ENCODE data around the gene ABI3BP. TPM values are rescaled to one million over a fixed set of nuclear protein-coding genes. Genes with fewer than 3 reads are reported as not detected.

Gene ABI3BP
- total RNA-seq, 1 donor from 2014 or later: 1.1 TPM

DNA sequence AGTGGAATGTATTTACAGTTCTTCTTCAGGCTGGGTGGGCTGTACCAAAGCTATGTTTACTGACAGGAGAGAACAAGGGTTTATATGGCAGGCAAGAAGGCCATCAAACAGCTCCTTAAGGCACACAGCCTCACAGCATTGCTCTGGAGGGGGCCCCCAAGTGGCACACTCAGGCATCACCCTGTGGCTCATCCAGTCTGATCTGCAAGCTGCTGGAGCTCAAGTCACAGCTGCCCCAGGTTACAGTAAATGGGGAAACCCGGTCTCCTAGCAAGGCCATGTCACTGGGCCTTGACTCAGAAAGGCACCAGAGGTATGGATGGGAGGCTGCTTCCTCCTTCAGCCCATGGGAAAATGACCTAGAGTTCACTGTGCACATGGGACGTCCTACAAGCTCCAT is 216.5 kb downstream of the ABI3BP start:
- Histone ChIP-seq H3K79me2 (ENCODE audit: insufficient read depth, low read length) (no peaks in the 10 kb centered on the region), H3K4me1 (ENCODE audit: insufficient read depth, low read length) (peaks cover 33% of the 10 kb centered on the region), H3K27ac (ENCODE audit: low read depth, low read length) (peak overlapping the region; percentile 30), H3K27me3 (ENCODE audit: insufficient read depth, low read length) (no peaks in the 10 kb centered on the region), H2AFZ (ENCODE audit: low read depth, low read length) (no peak overlapping the region), H3K4me3 (ENCODE audit: insufficient read depth, low read depth, low read length) (no peak overlapping the region), H3K9me3 (ENCODE audit: insufficient read depth, low read depth, low read length) (no peaks in the 10 kb centered on the region), H3K4me2 (ENCODE audit: low read length) (peak overlapping the region; percentile 12), H4K20me1 (ENCODE audit: insufficient read depth, low read length) (no peaks in the 10 kb centered on the region), H3K9ac (ENCODE audit: low read length) (no peak overlapping the region), H3K36me3 (ENCODE audit: insufficient read depth, low read length) (no peaks in the 10 kb centered on the region)
- no peak overlapping the region for H3K27ac Mint-ChIP-seq (ENCODE audit: unreplicated experiment)
- peaks cover 14% of the 10 kb centered on the region for H3K4me1 Mint-ChIP-seq (ENCODE audit: low read depth, unreplicated experiment)
- no peak overlapping the region for H3K4me3 Mint-ChIP-seq (ENCODE audit: unreplicated experiment)
- TF ChIP-seq, protein P1, sequence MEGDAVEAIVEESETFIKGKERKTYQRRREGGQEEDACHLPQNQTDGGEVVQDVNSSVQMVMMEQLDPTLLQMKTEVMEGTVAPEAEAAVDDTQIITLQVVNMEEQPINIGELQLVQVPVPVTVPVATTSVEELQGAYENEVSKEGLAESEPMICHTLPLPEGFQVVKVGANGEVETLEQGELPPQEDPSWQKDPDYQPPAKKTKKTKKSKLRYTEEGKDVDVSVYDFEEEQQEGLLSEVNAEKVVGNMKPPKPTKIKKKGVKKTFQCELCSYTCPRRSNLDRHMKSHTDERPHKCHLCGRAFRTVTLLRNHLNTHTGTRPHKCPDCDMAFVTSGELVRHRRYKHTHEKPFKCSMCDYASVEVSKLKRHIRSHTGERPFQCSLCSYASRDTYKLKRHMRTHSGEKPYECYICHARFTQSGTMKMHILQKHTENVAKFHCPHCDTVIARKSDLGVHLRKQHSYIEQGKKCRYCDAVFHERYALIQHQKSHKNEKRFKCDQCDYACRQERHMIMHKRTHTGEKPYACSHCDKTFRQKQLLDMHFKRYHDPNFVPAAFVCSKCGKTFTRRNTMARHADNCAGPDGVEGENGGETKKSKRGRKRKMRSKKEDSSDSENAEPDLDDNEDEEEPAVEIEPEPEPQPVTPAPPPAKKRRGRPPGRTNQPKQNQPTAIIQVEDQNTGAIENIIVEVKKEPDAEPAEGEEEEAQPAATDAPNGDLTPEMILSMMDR (IDR thresholded peaks at IDR 0.05; ENCODE audit: insufficient read depth, low read depth, low read length): peak; percentile 3
- TF ChIP-seq EZH2 (IDR thresholded peaks at IDR 0.05; ENCODE audit: insufficient read depth, low read length): no peak
- peaks cover 1% of the 10 kb centered on the region for H3K9me3 Mint-ChIP-seq (ENCODE audit: unreplicated experiment)
- no peaks in the 10 kb centered on the region for H3K36me3 Mint-ChIP-seq (ENCODE audit: low read depth, unreplicated experiment)
- no peaks in the 10 kb centered on the region for H3K27me3 Mint-ChIP-seq (ENCODE audit: low read depth, unreplicated experiment)
- DNase-seq (ENCODE audit: low read depth) (no peak), FAIRE-seq (no peak)

DNA sequence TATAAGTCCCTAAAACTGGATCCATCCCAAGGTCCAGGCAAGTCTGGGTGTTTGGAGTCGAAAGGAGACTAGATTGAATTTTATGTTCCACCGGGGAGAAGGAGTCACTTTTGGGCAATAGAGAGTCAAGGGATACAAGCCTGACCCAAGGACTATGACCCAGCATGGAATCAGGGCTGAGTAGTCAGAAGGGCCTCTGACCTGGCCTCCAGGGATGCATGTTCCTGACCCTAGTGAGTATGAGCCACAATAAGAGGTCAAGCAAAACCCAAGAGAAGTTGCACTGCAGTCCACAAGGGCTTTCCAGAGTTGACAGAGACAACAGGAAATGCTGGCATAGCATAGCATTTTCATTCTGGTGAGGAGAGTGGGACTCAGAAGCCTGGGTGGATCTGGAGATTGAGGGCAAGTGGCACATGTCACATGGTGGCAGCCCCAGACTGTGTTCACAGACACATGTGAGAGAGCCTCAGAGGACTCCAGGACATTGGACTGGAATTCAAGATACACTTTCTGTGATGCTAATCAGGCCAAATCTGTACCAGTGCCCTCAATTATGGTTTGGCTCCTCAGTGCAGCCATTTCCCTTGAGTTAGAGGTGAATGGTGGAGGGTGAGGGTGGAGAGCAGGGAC is 217.0 kb downstream of the ABI3BP start:
- H4K20me1 ChIP-seq (ENCODE audit: insufficient read depth, low read length): no peaks in the 10 kb centered on the region
- no peaks in the 10 kb centered on the region for H3K79me2 ChIP-seq (ENCODE audit: insufficient read depth, low read length)
- Mint-ChIP-seq H3K9me3 (ENCODE audit: unreplicated experiment) (peaks cover 1% of the 10 kb centered on the region), H3K36me3 (ENCODE audit: low read depth, unreplicated experiment) (no peaks in the 10 kb centered on the region), H3K4me3 (ENCODE audit: unreplicated experiment) (no peak overlapping the region), H3K27me3 (ENCODE audit: low read depth, unreplicated experiment) (no peaks in the 10 kb centered on the region), H3K4me1 (ENCODE audit: low read depth, unreplicated experiment) (peaks cover 11% of the 10 kb centered on the region), H3K27ac (ENCODE audit: unreplicated experiment) (no peak overlapping the region)
- peaks cover 27% of the 10 kb centered on the region for H3K4me1 ChIP-seq (ENCODE audit: insufficient read depth, low read length)
- H3K27me3 ChIP-seq (ENCODE audit: insufficient read depth, low read length): no peaks in the 10 kb centered on the region
- FAIRE-seq: no peak
- DNase-seq (ENCODE audit: low read depth): no peak
- H3K9me3 ChIP-seq (ENCODE audit: insufficient read depth, low read depth, low read length): no peaks in the 10 kb centered on the region
- no peak for TF ChIP-seq EZH2 (IDR thresholded peaks at IDR 0.05; ENCODE audit: insufficient read depth, low read length)
- TF ChIP-seq, protein P1 (IDR thresholded peaks at IDR 0.05; ENCODE audit: insufficient read depth, low read depth, low read length): no peak
- no peak overlapping the region for H2AFZ ChIP-seq (ENCODE audit: low read depth, low read length)
- H3K27ac ChIP-seq (ENCODE audit: low read depth, low read length): peak overlapping the region; percentile 30
- H3K9ac ChIP-seq (ENCODE audit: low read length): no peak overlapping the region
- H3K36me3 ChIP-seq (ENCODE audit: insufficient read depth, low read length): no peaks in the 10 kb centered on the region
- no peak overlapping the region for H3K4me3 ChIP-seq (ENCODE audit: insufficient read depth, low read depth, low read length)
- no peak overlapping the region for H3K4me2 ChIP-seq (ENCODE audit: low read length)

DNA sequence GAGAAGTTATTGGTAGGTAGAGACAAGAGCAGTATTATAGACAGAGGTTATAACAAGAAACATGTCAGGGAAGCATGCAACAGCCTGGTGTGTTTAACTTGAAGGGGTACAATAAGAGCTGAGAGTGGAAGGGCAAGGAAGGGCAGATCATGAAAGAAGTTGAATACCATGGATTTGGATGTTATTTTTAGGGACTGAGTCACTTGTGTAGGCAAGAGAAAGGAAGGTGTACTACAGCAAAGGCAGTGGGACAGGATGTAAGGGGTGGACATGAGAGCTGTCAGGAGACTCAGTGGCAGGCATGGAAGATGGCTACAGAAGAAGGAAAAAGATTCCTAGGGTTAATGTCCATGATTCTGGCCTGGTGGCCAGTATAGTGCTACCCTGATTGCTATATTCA is 217.6 kb downstream of the ABI3BP start:
- Mint-ChIP-seq H3K27me3 (ENCODE audit: low read depth, unreplicated experiment) (no peaks in the 10 kb centered on the region), H3K9me3 (ENCODE audit: unreplicated experiment) (peaks cover 1% of the 10 kb centered on the region), H3K4me1 (ENCODE audit: low read depth, unreplicated experiment) (peaks cover 11% of the 10 kb centered on the region), H3K36me3 (ENCODE audit: low read depth, unreplicated experiment) (no peaks in the 10 kb centered on the region), H3K27ac (ENCODE audit: unreplicated experiment) (no peak overlapping the region), H3K4me3 (ENCODE audit: unreplicated experiment) (no peak overlapping the region)
- H3K27me3 ChIP-seq (ENCODE audit: insufficient read depth, low read length): no peaks in the 10 kb centered on the region
- H2AFZ ChIP-seq (ENCODE audit: low read depth, low read length): no peak overlapping the region
- H3K9me3 ChIP-seq (ENCODE audit: insufficient read depth, low read depth, low read length): no peaks in the 10 kb centered on the region
- peak overlapping the region; percentile 16 for H3K4me2 ChIP-seq (ENCODE audit: low read length)
- TF ChIP-seq EZH2 (IDR thresholded peaks at IDR 0.05; ENCODE audit: insufficient read depth, low read length): no peak
- TF ChIP-seq, protein P1 (IDR thresholded peaks at IDR 0.05; ENCODE audit: insufficient read depth, low read depth, low read length): no peak
- no peaks in the 10 kb centered on the region for H3K36me3 ChIP-seq (ENCODE audit: insufficient read depth, low read length)
- H3K27ac ChIP-seq (ENCODE audit: low read depth, low read length): no peak overlapping the region
- DNase-seq (ENCODE audit: low read depth) (no peak), FAIRE-seq (no peak)
- H3K9ac ChIP-seq (ENCODE audit: low read length): no peak overlapping the region
- no peaks in the 10 kb centered on the region for H3K79me2 ChIP-seq (ENCODE audit: insufficient read depth, low read length)
- H3K4me1 ChIP-seq (ENCODE audit: insufficient read depth, low read length): peaks cover 26% of the 10 kb centered on the region
- H4K20me1 ChIP-seq (ENCODE audit: insufficient read depth, low read length): no peaks in the 10 kb centered on the region
- no peak overlapping the region for H3K4me3 ChIP-seq (ENCODE audit: insufficient read depth, low read depth, low read length)

Data from astrocyte (in vitro differentiated cells and primary cell).